ENCODE results near the gene ARL5C. TPM values are rescaled to one million over a fixed set of nuclear protein-coding genes. Genes with fewer than 3 reads are reported as not detected.
A peak's percentile ranks its signal among the peaks of the same experiment; 100 is the strongest.

Gene ARL5C
- total RNA-seq, 1 experiment from 2014 or later, result not detected

DNA sequence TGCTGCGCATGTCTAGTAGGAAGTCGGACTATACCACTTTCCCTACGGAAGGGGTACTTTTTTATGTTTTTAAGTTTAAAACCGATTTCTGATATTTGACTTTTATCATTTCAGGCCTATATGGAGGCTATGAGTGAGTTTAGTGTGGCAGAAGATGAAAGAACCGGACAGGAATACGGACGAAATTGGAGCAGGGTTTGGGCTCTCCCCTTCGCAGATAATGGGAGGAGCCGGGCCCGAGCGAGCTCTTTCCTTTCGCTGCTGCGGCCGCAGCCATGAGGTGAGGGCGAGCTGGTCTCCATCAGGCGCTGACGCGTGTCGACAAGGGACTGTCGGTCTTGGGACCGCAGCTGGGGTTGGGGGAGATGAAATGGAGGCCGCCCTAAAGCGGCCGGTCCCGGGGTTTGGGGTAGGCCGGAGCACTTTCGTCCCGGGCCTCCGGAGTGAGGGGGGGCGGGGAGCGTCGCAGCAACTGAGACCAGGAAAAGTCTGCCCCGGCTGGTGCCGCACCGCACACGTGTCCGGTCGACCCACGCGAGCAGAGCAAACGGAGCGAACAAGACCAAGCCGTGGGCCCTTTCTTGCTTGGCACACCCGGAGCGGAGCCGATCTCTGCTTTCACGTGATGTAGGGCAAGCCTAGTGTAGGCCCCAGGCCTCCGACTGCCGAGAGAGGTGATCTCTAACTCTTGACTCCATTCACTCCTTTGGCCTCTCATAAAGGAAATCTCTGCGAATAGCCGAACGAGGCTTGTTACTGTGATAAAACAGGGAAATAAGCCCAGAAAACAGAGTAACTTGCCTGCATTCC, 34.3 kb upstream of the ARL5C start, which contains the start of gene RPL19:
TSS of gene RPL19 (plus strand) at position 214 of the 810 bp plus-strand sequence. CDS start at position 276, 62 bp downstream.
- no peak within 1 kb of the TSS for H2BK20ac ChIP-seq (ENCODE audit: low read depth, low read length, poor library complexity, severe bottlenecking)
- peak within 1 kb of the TSS; percentile 99 for H2AFZ ChIP-seq (ENCODE audit: low read length)

More for the DNA sequence above, 34.3 kb upstream of the ARL5C start, which contains the start of gene RPL19:
- Histone ChIP-seq H2BK120ac (ENCODE audit: low read depth, low read length, poor library complexity, severe bottlenecking) (no peak within 1 kb of the TSS), H3K23me2 (ENCODE audit: insufficient read length, low read depth, low read length, poor library complexity, severe bottlenecking) (peaks cover 8% of the 10 kb centered on the region), H3K4ac (ENCODE audit: low read depth, low read length) (peak within 1 kb of the TSS; percentile 65; the same call in 1 of the 2 replicates), H3K18ac (ENCODE audit: insufficient read length, low read depth, low read length) (peak within 1 kb of the TSS; percentile 99), H4K5ac (ENCODE audit: insufficient read length, low read depth, low read length) (peak within 1 kb of the TSS; percentile 97), H3K27me3 (ENCODE audit: insufficient read depth, low read length) (no peaks in the 10 kb centered on the region), H3K9me3 (ENCODE audit: control insufficient read depth, low read depth, low read length) (no peaks in the 10 kb centered on the region), H3K9ac (ENCODE audit: extremely low read depth, insufficient read length, low read length) (peak within 1 kb of the TSS; percentile 99), H2BK5ac (ENCODE audit: insufficient read length, low read length) (peak within 1 kb of the TSS; percentile 100), H3K14ac (ENCODE audit: insufficient read depth, low read length) (peak within 1 kb of the TSS; percentile 97), H3K4me2 (ENCODE audit: insufficient read depth, insufficient read length, low read length) (peak within 1 kb of the TSS; percentile 88), H2AK5ac (ENCODE audit: insufficient read length, low read length) (no peak within 1 kb of the TSS), H3T11ph (ENCODE audit: low read length) (peak within 1 kb of the TSS; percentile 97), H3K79me1 (ENCODE audit: insufficient read depth, low read depth, low read length, poor library complexity, severe bottlenecking) (no peaks in the 10 kb centered on the region), H4K91ac (ENCODE audit: insufficient read length, low read depth, low read length) (peak within 1 kb of the TSS; percentile 57), H2BK12ac (ENCODE audit: insufficient read length, low read depth, low read length) (no peak within 1 kb of the TSS), H2BK15ac (ENCODE audit: low read depth, low read length) (no peak within 1 kb of the TSS), H3K79me2 (ENCODE audit: insufficient read depth, low read length) (peaks cover 9% of the 10 kb centered on the region; the same call in 1 of the 2 replicates), H3K56ac (ENCODE audit: insufficient read length, low read depth, low read length) (peak within 1 kb of the TSS; percentile 57), H3K23ac (ENCODE audit: insufficient read length, low read depth, low read length) (peak within 1 kb of the TSS; percentile 72), H4K20me1 (ENCODE audit: control insufficient read depth, insufficient read depth, insufficient read length) (no peaks in the 10 kb centered on the region), H3K4me1 (ENCODE audit: insufficient read depth, low read length) (no peaks in the 10 kb centered on the region; the same call in 1 of the 2 replicates), H3K27ac (ENCODE audit: insufficient read length, low read depth, low read length) (peak within 1 kb of the TSS; percentile 75), H4K8ac (replicated peaks; ENCODE audit: insufficient read length, low read depth, low read length) (no peak within 1 kb of the TSS)
- TF ChIP-seq, protein P1, sequence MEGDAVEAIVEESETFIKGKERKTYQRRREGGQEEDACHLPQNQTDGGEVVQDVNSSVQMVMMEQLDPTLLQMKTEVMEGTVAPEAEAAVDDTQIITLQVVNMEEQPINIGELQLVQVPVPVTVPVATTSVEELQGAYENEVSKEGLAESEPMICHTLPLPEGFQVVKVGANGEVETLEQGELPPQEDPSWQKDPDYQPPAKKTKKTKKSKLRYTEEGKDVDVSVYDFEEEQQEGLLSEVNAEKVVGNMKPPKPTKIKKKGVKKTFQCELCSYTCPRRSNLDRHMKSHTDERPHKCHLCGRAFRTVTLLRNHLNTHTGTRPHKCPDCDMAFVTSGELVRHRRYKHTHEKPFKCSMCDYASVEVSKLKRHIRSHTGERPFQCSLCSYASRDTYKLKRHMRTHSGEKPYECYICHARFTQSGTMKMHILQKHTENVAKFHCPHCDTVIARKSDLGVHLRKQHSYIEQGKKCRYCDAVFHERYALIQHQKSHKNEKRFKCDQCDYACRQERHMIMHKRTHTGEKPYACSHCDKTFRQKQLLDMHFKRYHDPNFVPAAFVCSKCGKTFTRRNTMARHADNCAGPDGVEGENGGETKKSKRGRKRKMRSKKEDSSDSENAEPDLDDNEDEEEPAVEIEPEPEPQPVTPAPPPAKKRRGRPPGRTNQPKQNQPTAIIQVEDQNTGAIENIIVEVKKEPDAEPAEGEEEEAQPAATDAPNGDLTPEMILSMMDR (conservative IDR thresholded peaks at IDR 0.05), result no peak
- peak; percentile 79 for DNase-seq
- Mint-ChIP-seq H3K27me3 (ENCODE audit: low read depth) (no peaks in the 10 kb centered on the region), H3K36me3 (ENCODE audit: insufficient read depth in 1 of 3, low read depth in 3 of 3) (peaks cover 39 to 52% (median 51%) of the 10 kb centered on the region in 3 experiments), H3K9me3 (peaks cover 0 to 7% of the 10 kb centered on the region in 2 experiments; a peak in 1 of 5 replicates), H3K4me1 (peaks cover 30 to 39% of the 10 kb centered on the region in 2 experiments), H3K4me3 (peak within 1 kb of the TSS; percentile 98), H3K27ac (peak within 1 kb of the TSS; percentile 99 to 100 (median 100))
- WGBS (ENCODE audit: extremely low coverage, insufficient read length, low lambda C conversion rate), result no CpG with 5 or more reads among the region's 52 CpGs
